ENCODE data around the gene TUT7. TPM values are rescaled to one million over a fixed set of nuclear protein-coding genes. Genes with fewer than 3 reads are reported as not detected.

Gene TUT7
- polyA plus RNA-seq, 1 donor from 2014 or later, result 21.0 TPM

DNA sequence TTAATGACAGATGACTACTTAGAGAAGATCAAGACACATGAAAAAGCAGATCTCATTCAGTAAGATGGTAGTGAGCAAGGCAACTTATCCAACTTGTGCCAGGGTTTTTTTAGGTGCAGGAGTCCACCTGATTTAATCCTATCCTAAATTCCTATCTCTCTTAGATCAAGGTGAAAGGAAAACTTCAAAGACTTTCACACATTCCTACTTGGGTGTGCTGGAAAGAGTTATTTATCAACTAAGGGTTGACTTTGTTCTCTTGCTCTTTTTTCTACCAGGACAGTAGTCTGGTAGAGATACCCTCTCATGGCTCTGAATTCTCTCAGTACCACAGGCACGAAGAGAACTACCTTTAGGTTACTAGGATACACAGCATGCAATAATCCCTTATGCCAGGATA, 18.2 kb downstream of the TUT7 start:
- Histone ChIP-seq H3K9me3 (ENCODE audit: low read length) (no peaks in the 10 kb centered on the region), H3F3A (ENCODE audit: insufficient read depth, low read length, poor library complexity, severe bottlenecking) (no peaks in the 10 kb centered on the region), H3K9me2 (ENCODE audit: insufficient read depth, low read length) (no peaks in the 10 kb centered on the region), H3K4me2 (ENCODE audit: low read length) (no peak overlapping the region), H3K9ac (ENCODE audit: low read length) (no peak overlapping the region), H3K4me3 (ENCODE audit: low read length) (no peak overlapping the region), H3K27ac (ENCODE audit: low read length) (no peak overlapping the region), H2AFZ (ENCODE audit: low read depth, low read length) (no peak overlapping the region), H4K20me1 (ENCODE audit: insufficient read depth) (no peaks in the 10 kb centered on the region), H3K79me2 (replicated peaks; ENCODE audit: insufficient read depth, low read length) (no peaks in the 10 kb centered on the region), H3K27me3 (ENCODE audit: insufficient read depth, low read depth, low read length) (no peaks in the 10 kb centered on the region), H3K36me3 (ENCODE audit: insufficient read depth, low read length) (peaks cover 29% of the 10 kb centered on the region)
- TF ChIP-seq POLR2AphosphoS5 (IDR thresholded peaks at IDR 0.05), result no peak
- no peak for TF ChIP-seq RAD21 (conservative IDR thresholded peaks at IDR 0.05)
- no peak for TF ChIP-seq EZH2 (IDR thresholded peaks at IDR 0.05; ENCODE audit: borderline replicate concordance, insufficient read depth, low read length, poor library complexity, severe bottlenecking)
- TF ChIP-seq, protein P1, sequence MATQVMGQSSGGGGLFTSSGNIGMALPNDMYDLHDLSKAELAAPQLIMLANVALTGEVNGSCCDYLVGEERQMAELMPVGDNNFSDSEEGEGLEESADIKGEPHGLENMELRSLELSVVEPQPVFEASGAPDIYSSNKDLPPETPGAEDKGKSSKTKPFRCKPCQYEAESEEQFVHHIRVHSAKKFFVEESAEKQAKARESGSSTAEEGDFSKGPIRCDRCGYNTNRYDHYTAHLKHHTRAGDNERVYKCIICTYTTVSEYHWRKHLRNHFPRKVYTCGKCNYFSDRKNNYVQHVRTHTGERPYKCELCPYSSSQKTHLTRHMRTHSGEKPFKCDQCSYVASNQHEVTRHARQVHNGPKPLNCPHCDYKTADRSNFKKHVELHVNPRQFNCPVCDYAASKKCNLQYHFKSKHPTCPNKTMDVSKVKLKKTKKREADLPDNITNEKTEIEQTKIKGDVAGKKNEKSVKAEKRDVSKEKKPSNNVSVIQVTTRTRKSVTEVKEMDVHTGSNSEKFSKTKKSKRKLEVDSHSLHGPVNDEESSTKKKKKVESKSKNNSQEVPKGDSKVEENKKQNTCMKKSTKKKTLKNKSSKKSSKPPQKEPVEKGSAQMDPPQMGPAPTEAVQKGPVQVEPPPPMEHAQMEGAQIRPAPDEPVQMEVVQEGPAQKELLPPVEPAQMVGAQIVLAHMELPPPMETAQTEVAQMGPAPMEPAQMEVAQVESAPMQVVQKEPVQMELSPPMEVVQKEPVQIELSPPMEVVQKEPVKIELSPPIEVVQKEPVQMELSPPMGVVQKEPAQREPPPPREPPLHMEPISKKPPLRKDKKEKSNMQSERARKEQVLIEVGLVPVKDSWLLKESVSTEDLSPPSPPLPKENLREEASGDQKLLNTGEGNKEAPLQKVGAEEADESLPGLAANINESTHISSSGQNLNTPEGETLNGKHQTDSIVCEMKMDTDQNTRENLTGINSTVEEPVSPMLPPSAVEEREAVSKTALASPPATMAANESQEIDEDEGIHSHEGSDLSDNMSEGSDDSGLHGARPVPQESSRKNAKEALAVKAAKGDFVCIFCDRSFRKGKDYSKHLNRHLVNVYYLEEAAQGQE (IDR thresholded peaks at IDR 0.05; ENCODE audit: borderline replicate concordance), result no peak
- no peak for TF ChIP-seq MXI1 (conservative IDR thresholded peaks at IDR 0.05; ENCODE audit: poor library complexity, severe bottlenecking)

DNA sequence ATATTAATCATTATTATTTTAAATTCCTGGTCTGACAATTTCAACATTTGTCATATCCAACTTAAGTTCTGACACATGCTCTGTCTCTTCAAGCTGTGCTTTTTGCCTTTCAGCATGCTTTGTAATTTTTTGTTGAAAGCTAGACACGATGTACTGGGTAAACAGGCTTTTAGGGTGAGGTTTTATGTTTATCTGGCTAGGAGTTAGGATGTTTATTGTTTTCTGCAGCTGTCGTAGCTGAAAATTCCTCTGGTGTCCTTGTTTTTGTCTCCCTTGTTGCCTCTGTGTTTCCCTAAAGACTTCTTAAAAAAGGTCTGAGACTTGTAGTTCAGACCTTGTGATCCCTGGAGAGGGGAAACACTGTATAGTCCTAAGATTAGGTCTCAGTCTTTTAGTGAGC, 20.6 kb downstream of the TUT7 start:
- no peak overlapping the region for H3K27ac ChIP-seq (ENCODE audit: low read length)
- H3K27me3 ChIP-seq (ENCODE audit: insufficient read depth, low read depth, low read length), result no peaks in the 10 kb centered on the region
- H4K20me1 ChIP-seq (ENCODE audit: insufficient read depth), result no peaks in the 10 kb centered on the region
- no peaks in the 10 kb centered on the region for H3F3A ChIP-seq (ENCODE audit: insufficient read depth, low read length, poor library complexity, severe bottlenecking)
- H3K4me3 ChIP-seq (ENCODE audit: low read length), result no peak overlapping the region
- H3K9me2 ChIP-seq (ENCODE audit: insufficient read depth, low read length), result no peaks in the 10 kb centered on the region
- H3K79me2 ChIP-seq (replicated peaks; ENCODE audit: insufficient read depth, low read length), result no peaks in the 10 kb centered on the region
- H3K36me3 ChIP-seq (ENCODE audit: insufficient read depth, low read length), result peaks cover 29% of the 10 kb centered on the region
- H3K9me3 ChIP-seq (ENCODE audit: low read length), result no peaks in the 10 kb centered on the region
- no peak overlapping the region for H3K4me2 ChIP-seq (ENCODE audit: low read length)
- TF ChIP-seq SMC3 (conservative IDR thresholded peaks at IDR 0.05; ENCODE audit: poor library complexity) (no peak), TAF1 (IDR thresholded peaks at IDR 0.05; ENCODE audit: low read depth) (no peak), MXI1 (conservative IDR thresholded peaks at IDR 0.05; ENCODE audit: poor library complexity, severe bottlenecking) (no peak)
- TF ChIP-seq, protein P2, sequence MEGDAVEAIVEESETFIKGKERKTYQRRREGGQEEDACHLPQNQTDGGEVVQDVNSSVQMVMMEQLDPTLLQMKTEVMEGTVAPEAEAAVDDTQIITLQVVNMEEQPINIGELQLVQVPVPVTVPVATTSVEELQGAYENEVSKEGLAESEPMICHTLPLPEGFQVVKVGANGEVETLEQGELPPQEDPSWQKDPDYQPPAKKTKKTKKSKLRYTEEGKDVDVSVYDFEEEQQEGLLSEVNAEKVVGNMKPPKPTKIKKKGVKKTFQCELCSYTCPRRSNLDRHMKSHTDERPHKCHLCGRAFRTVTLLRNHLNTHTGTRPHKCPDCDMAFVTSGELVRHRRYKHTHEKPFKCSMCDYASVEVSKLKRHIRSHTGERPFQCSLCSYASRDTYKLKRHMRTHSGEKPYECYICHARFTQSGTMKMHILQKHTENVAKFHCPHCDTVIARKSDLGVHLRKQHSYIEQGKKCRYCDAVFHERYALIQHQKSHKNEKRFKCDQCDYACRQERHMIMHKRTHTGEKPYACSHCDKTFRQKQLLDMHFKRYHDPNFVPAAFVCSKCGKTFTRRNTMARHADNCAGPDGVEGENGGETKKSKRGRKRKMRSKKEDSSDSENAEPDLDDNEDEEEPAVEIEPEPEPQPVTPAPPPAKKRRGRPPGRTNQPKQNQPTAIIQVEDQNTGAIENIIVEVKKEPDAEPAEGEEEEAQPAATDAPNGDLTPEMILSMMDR (IDR thresholded peaks at IDR 0.05; ENCODE audit: poor library complexity, severe bottlenecking), result no peak
- H2AFZ ChIP-seq (ENCODE audit: low read depth, low read length), result no peak overlapping the region
- H3K9ac ChIP-seq (ENCODE audit: low read length), result no peak overlapping the region

DNA sequence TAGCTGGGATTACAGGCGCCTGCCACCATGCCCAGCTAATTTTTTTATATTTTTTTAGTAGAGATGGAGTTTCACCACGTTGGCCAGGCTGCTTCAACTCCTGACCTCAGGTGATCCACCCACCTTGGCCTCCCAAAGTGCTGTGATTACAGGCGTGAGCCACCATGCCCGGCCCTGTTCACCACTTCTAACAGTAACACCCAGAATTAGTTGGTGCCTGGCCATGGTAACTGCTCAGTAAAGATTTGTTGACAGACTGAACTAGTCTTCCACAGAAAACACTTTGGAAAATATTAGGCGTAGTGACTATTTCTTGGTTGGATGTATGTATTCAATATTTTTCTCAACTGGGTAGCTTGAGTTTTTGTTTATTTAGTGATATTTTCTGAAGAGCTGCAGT, 24.0 kb downstream of the TUT7 start:
- Histone ChIP-seq H3K9me2 (ENCODE audit: insufficient read depth, low read length) (no peaks in the 10 kb centered on the region), H3F3A (ENCODE audit: insufficient read depth, low read length, poor library complexity, severe bottlenecking) (no peaks in the 10 kb centered on the region), H2AFZ (ENCODE audit: low read depth, low read length) (no peak overlapping the region), H3K36me3 (ENCODE audit: insufficient read depth, low read length) (peaks cover 5% of the 10 kb centered on the region), H3K9me3 (ENCODE audit: low read length) (no peaks in the 10 kb centered on the region), H3K79me2 (replicated peaks; ENCODE audit: insufficient read depth, low read length) (no peaks in the 10 kb centered on the region), H3K4me3 (ENCODE audit: low read length) (no peak overlapping the region), H4K20me1 (ENCODE audit: insufficient read depth) (no peaks in the 10 kb centered on the region), H3K4me2 (ENCODE audit: low read length) (no peak overlapping the region), H3K27ac (ENCODE audit: low read length) (no peak overlapping the region), H3K9ac (ENCODE audit: low read length) (no peak overlapping the region), H3K27me3 (ENCODE audit: insufficient read depth, low read depth, low read length) (no peaks in the 10 kb centered on the region)
- no peak for TF ChIP-seq TAF1 (IDR thresholded peaks at IDR 0.05; ENCODE audit: low read depth)
- no peak for TF ChIP-seq RAD21 (conservative IDR thresholded peaks at IDR 0.05)
- TF ChIP-seq, protein P1 (IDR thresholded peaks at IDR 0.05; ENCODE audit: borderline replicate concordance), result no peak
- TF ChIP-seq EP300 (conservative IDR thresholded peaks at IDR 0.05; ENCODE audit: poor library complexity, severe bottlenecking), result no peak
- TF ChIP-seq SMC3 (conservative IDR thresholded peaks at IDR 0.05; ENCODE audit: poor library complexity), result no peak
- no peak for TF ChIP-seq EZH2 (IDR thresholded peaks at IDR 0.05; ENCODE audit: borderline replicate concordance, insufficient read depth, low read length, poor library complexity, severe bottlenecking)
- TF ChIP-seq MXI1 (conservative IDR thresholded peaks at IDR 0.05; ENCODE audit: poor library complexity, severe bottlenecking), result no peak
- TF ChIP-seq, protein P2 (IDR thresholded peaks at IDR 0.05; ENCODE audit: poor library complexity, severe bottlenecking), result no peak
- TF ChIP-seq POLR2AphosphoS5 (IDR thresholded peaks at IDR 0.05), result no peak
